GM23248 (cell line): ENCODE data around the gene KBTBD13.

Experiments
- EZH2 ChIP-seq: fragments of 200-600 bp; sonication (generic); IDR thresholded peaks from 2 replicates; pipeline ENCODE4 v1.6.1; 2018; ENCODE audit warnings: antibody characterized with exemption, mild to moderate bottlenecking; ENCODE audit not compliant: insufficient read depth, poor library complexity, severe bottlenecking
- EZH2phosphoT487 ChIP-seq: fragments of 200-600 bp; sonication (generic); IDR thresholded peaks from 2 replicates; pipeline ENCODE4 v1.6.1; 2018; ENCODE audit warnings: antibody characterized with exemption, moderate library complexity, mild to moderate bottlenecking, low read depth; ENCODE audit not compliant: insufficient read depth

DNA sequence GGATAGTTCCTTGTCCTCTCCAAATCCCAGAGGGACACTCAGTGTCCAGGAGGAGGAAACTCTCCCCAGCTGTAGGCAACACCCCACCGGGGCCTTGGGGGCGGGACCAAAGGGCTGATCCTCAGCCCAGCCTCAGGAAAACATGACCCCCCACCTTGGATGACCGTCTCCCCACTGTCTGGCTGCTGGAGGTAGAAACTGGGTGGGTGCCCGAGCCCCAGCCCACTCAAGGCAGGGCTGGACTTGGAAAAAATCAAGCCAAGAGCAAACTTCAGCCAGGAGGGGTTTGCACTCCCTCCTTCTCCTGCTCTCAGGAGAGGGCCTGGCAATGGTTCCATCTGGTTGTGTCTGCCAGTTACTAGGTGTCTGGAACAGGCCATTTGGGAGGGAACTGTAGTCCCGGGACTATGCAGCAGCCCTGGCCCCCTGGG, 5.2 kb upstream of the KBTBD13 start:
- TF ChIP-seq EZH2, result no peak
- no peak for TF ChIP-seq EZH2phosphoT487
